GM23248 (cell line): ENCODE measurements around the gene CELA3A.

Experiments used
- EZH2 ChIP-seq: fragments of 200-600 bp; sonication (generic); IDR thresholded peaks from 2 replicates; pipeline ENCODE4 v1.6.1; 2018; ENCODE audit warnings: antibody characterized with exemption, mild to moderate bottlenecking; ENCODE audit not compliant: insufficient read depth, poor library complexity, severe bottlenecking
- EZH2phosphoT487 ChIP-seq: fragments of 200-600 bp; sonication (generic); IDR thresholded peaks from 2 replicates; pipeline ENCODE4 v1.6.1; 2018; ENCODE audit warnings: antibody characterized with exemption, moderate library complexity, mild to moderate bottlenecking, low read depth; ENCODE audit not compliant: insufficient read depth

DNA sequence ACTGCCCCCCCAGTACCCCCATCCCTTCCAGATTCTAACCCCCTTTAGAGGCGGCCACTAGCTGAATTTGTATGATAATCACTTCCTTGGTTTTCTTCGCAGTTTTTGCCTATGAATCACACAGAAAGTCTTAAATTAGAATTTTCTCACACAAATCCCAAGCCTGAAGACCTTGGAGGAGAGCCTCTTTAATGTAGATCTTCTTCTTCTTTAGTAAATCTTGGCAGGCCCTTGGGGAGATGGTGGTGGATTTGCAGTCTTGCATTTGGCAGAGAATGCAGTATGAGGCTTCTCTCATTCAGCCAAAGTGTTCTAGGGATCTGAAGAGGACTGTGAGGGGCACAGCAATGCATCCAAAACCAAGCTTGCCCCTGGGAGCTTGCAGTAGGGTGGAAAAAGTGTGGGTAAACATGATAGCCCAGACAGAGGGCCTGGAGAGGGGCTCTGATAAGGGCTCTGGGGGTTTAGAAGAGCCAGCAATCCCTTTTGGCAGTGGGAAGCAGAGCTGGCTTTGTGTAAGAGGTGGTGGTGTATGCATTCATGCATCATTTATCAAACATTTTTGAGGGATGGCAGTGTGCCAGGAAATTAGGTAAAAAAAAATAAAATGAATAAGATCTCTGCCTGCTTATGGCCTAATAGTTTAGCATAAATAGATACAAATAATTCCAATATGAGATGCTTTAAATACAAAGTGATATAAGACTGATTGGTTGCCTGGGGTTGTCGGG, 43.4 kb downstream of the CELA3A start:
- TF ChIP-seq EZH2 (no peak), EZH2phosphoT487 (no peak)
